Measurements from ENCODE around the gene ALG6.
"Not testable (repeated sequence)": the region's sequence is repeated elsewhere in the genome, so short reads cannot be mapped to it uniquely, and the experiment has no call there.

ALG6 gene

GRCh38 chr1:63458750-63459149 lies 91.3 kb downstream of the ALG6 start:
- no peak for TF ChIP-seq CTCF (IDR thresholded peaks at IDR 0.05; ENCODE audit: insufficient read depth, low read depth, low read length, missing control alignments)
- DNase-seq (ENCODE audit: low read depth), result no peak

GRCh38 chr1:63461661-63462230 lies 94.3 kb downstream of the ALG6 start:
- no peak for DNase-seq (ENCODE audit: low read depth)
- no peak overlapping the region for H3K4me3 ChIP-seq (ENCODE audit: low read length)
- TF ChIP-seq CTCF (IDR thresholded peaks at IDR 0.05; ENCODE audit: insufficient read depth, low read depth, low read length, missing control alignments), result no peak

More at GRCh38 chr1:63458750-63459149, 91.3 kb downstream of the ALG6 start:
- H3K4me3 ChIP-seq (ENCODE audit: low read length), result no peak overlapping the region

- no peak for TF ChIP-seq CTCF (IDR thresholded peaks at IDR 0.05; ENCODE audit: insufficient read depth, low read depth, low read length, missing control alignments)
- DNase-seq (ENCODE audit: low read depth), result peak; percentile 87
- H3K4me3 ChIP-seq (ENCODE audit: low read length), result no peak overlapping the region
Measured at GRCh38 chr1:63463248-63463647, 95.8 kb downstream of the ALG6 start.

GRCh38 chr1:63466181-63466580 lies 98.8 kb downstream of the ALG6 start:
- no peak for TF ChIP-seq CTCF (IDR thresholded peaks at IDR 0.05; ENCODE audit: insufficient read depth, low read depth, low read length, missing control alignments)
- DNase-seq (ENCODE audit: low read depth), result no peak
- H3K4me3 ChIP-seq (ENCODE audit: low read length), result no peak overlapping the region

GRCh38 chr1:63466759-63467158 lies 99.3 kb downstream of the ALG6 start:
- DNase-seq (ENCODE audit: low read depth), result peak; percentile 11
- TF ChIP-seq CTCF (IDR thresholded peaks at IDR 0.05; ENCODE audit: insufficient read depth, low read depth, low read length, missing control alignments), result peak; percentile 18
- no peak overlapping the region for H3K4me3 ChIP-seq (ENCODE audit: low read length)

- not testable (repeated sequence) for DNase-seq (ENCODE audit: low read depth); H3K4me3 ChIP-seq (ENCODE audit: low read length)
Measured at GRCh38 chr1:63468683-63469082, 101.3 kb downstream of the ALG6 start.

GRCh38 chr1:63475761-63476160 lies 108.3 kb downstream of the ALG6 start:
- peak; percentile 34 for DNase-seq (ENCODE audit: low read depth)
- no peak for TF ChIP-seq CTCF (IDR thresholded peaks at IDR 0.05; ENCODE audit: insufficient read depth, low read depth, low read length, missing control alignments)
- H3K4me3 ChIP-seq (ENCODE audit: low read length), result no peak overlapping the region
